Ecto neural progenitor cell (in vitro differentiated cells): Measurements from ENCODE around the gene TMEM229B.

Source experiments
- DNase-seq: peaks from one replicate; pipeline ENCODE4 v3.0.0-alpha.2; 2018; ENCODE audit warnings: low spot score

Gene TMEM229B

GRCh38 chr14:67515386-67516079 is 27.0 kb upstream of the TMEM229B start:
- peak; percentile 61 for DNase-seq

- DNase-seq = peak; percentile 60
Observed at GRCh38 chr14:67514650-67515385, 26.3 kb upstream of the TMEM229B start.

DNA sequence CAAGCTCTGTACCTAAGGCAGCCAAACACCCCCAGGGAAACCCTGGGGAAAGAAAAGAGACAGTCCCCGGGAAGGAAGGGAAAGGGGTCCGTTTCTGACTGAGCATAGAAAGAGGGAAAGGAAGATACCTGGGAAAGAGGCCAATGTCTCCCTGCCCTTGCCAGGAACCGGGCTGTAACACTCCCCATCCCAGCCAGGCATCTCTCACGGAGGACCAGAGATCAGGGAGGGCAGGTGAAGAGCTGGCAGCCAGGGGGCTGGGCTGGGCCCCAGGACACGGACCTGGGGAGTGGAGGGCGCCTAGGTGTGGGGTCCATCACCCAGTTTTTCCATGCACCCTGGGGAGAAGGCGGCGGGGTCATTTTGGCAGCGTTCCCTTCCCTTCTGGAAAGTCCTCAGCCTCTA is 25.7 kb upstream of the TMEM229B start:
- no peak for DNase-seq

DNA sequence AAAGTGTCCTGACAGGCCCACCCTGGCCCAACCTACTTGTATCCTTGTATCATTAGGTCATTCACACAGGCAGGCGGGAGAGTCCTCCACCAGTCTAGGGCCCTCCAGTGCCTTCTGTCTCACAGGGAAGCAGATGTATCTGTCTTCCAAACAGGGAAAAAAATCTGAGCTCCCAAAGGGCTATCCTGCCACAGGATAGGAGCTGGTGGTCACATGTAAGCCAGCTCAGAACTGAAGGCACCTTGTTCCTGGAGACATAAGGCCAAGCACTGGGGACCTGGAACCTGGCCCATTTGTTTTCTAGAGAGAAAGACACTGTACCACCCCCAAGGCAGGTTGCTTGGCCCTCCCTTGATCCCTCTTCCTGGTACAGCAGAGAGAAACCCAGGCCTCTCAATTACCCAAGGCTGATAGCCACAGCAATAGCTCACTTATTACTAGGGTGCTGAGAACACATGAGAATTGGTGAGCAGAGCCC is 25.1 kb upstream of the TMEM229B start:
- no peak for DNase-seq

DNA sequence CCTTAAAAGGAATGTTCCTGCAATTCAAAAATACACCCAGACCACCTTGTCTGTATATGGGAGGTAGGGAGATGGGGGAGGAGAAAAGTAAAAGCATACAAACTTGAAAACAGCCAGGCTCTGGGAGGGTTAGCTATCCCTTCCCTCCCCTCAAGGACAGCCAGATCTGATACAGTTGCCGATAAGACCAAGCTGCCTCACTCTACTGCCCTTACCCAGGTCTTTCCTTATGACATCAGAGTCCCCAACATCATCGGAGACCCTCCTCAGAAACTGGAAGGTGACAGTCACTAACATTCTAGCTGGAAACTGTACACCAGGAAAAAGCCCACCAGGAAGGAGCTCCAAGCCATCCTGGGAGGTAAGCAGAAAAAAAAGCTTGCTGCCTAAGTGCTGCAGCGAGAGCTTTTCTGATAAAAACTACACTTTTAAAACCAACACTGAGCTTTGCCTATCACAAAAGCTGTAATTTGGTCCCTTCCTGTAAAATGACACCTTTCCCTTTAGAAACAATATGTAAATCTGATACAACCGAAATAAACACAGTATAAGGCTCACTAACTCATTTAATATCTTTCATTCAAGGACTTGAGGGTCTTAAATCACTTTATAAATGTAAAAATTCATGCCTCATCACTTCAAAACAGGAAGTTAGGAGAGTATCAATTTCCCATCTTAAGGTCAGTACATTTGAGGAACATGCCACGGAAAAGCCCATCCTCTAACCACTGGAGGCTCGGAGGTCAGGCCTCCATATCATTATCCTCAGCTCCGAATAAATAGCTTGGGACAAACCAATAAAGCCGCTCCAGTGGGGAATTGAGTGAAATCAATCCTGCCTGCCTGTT is 24.2 kb upstream of the TMEM229B start:
- DNase-seq = no peak

- DNase-seq = no peak
Observed at GRCh38 chr14:67510836-67511235, 22.3 kb upstream of the TMEM229B start.

DNA sequence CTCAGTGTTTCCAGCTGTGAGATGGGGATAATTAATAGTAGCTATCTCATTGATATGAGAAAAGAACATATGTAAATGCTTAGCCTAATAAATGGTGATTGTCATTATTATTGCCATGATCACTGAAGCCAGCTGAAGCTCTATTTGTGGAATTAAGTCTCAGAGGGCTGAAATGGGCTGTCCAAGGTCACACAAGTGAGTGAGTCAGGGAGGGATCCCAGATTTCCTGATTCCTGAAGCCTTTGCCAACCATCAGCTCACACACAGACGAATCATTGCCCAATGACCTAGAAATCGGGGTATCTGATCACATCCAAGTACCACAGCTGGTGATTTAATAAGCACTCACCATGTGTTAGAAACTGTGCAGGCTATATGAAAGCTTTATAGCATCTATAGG is 21.6 kb upstream of the TMEM229B start:
- DNase-seq = no peak

GRCh38 chr14:67508956-67509355 is 20.4 kb upstream of the TMEM229B start:
- DNase-seq = no peak

- no peak for DNase-seq
Observed at GRCh38 chr14:67505254-67505653, 16.7 kb upstream of the TMEM229B start.

DNA sequence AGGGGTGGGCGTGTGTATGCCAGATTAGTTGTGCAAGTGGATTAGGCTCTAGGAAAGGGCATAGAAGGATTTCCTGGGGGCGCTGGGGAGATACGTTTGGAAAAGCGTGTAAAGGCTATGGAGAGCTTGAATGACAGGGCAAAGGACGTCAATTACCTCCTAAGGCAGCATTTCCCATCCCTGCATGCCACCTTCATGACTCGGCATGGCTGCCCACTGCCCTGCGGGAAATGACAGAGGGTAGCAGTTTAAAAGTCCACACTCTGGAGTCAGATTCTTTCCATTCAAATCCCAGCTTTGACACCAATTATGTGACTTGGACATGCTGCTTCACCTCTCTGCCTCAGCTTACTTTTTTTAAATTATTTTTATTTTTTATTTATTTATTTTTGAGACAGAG is 14.8 kb upstream of the TMEM229B start:
- DNase-seq = no peak

GRCh38 chr14:67502867-67503266 is 14.3 kb upstream of the TMEM229B start:
- no peak for DNase-seq

DNA sequence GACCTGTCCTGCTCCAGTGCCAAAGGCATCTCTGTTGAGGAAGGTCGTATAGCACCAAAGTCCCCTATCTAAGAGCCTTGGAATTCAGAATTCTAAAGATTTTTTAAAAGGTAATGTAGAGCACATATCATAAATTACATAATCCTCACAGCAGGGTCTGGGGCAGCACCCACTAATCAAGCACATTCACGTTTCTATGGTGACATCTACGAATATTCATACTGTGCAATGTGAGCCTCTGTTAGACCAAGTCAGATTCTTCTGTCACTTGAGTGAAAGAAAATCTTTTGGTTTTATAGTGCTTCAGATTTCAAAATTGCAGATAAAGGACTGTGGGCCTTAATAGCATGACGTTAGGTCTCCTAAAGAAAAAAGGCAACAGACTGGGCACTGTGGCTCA is 13.1 kb upstream of the TMEM229B start:
- no peak for DNase-seq

- no peak for DNase-seq
Observed at GRCh38 chr14:67500981-67501380, 12.5 kb upstream of the TMEM229B start.

- DNase-seq = no peak
Observed at GRCh38 chr14:67497716-67498115, 9.2 kb upstream of the TMEM229B start.

GRCh38 chr14:67497216-67497615 is 8.7 kb upstream of the TMEM229B start:
- no peak for DNase-seq

GRCh38 chr14:67495827-67496226 is 7.3 kb upstream of the TMEM229B start:
- no peak for DNase-seq

GRCh38 chr14:67493092-67493717 is 4.7 kb upstream of the TMEM229B start:
- no peak for DNase-seq

- DNase-seq = no peak
Observed at GRCh38 chr14:67492538-67492937, 4.0 kb upstream of the TMEM229B start.

- DNase-seq = no peak
Observed at GRCh38 chr14:67491741-67492507, 3.4 kb upstream of the TMEM229B start.

GRCh38 chr14:67491285-67491684 is 2.8 kb upstream of the TMEM229B start:
- no peak for DNase-seq

DNA sequence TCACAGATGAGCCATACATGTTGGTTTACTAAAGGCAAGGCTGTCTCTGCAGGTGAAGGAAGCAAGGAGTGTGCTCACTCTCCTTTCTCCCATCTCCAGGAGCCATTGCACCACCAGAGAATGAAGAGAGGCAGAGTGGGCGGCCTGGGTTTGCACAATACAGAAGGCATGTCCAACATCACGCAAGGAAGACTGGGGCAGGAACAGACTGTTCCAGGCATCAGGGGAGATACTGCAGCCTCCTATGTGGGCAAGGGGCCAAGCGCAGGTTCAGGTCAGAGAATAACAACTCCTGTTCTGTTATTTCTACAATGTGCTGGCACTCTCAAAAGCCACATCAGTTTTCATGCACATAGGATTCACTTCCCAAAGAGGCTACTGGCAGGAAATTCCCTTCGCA is 1.7 kb upstream of the TMEM229B start:
- DNase-seq = no peak
